ENCODE measurements around the gene RNF38. TPM values are rescaled to one million over a fixed set of nuclear protein-coding genes. Genes with fewer than 3 reads are reported as not detected.

RNF38 gene
- polyA plus RNA-seq, 1 of the 3 experiments (the other 2 are of a cell fraction), result 9.5 TPM

DNA sequence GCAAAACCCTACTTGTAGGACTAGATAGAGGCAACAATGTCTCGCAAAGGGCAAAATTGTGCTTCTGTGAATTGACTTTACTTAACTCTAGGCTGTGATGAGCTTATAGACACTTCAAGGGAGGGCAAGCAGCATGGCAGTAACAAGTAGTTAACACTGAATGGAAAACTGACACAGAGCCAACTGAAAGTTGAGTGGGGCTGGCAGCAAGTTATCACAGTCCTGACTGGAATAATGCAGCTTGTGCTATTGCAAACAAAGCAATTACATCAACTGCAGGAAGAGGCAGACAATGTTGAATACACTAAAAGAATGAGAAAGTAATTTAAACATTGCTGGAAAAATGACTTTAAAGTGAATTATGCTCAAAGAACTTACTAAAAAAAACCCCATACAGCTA lies 62.2 kb downstream of the RNF38 start:
- H3K36me3 ChIP-seq (replicated peaks in 1 of 2; ENCODE audit: control insufficient read depth in 1 of 2, insufficient read depth in 2 of 2, low read length in 1 of 2), result peaks cover 68 to 69% of the 10 kb centered on the region in 2 experiments
- POLR2A ChIA-PET, result no interaction called here
- no peak for DNase-seq

DNA sequence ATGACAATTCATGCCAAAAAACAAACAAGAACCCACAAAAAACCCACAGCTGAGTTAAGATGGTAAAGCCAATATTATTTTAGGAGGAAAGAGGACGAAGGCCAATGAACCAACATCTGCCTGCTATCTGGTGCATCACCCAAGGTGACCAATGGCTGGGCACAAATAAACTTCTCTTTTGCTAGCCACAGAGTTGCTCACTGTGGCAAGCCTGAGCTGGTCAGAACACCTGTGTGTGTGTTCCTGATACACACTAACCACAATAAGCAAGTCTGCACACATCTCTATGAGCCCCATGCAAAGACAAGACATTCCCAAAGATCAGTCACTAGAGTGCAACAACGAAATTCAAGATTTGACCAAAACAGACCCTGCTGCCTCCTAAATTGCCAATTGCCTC lies 63.1 kb downstream of the RNF38 start:
- Histone ChIP-seq H4K20me1 (ENCODE audit: insufficient read depth) (no peaks in the 10 kb centered on the region), H3K4me1 (ENCODE audit: control insufficient read depth in 1 of 2, insufficient read depth in 2 of 2, low read depth in 1 of 2, low read length in 1 of 2) (no peaks in the 10 kb centered on the region), H3K27ac (ENCODE audit: low read depth in 2 of 2, low read length in 1 of 2) (no peak overlapping the region), H3K9me3 (no peaks in the 10 kb centered on the region), H3F3A (replicated peaks; ENCODE audit: insufficient read depth) (peaks cover 20% of the 10 kb centered on the region), H3K9me2 (no peaks in the 10 kb centered on the region), H3K79me2 (ENCODE audit: insufficient read depth) (no peaks in the 10 kb centered on the region), H3K9ac (no peak overlapping the region), H3K36me3 (replicated peaks in 1 of 2; ENCODE audit: control insufficient read depth in 1 of 2, insufficient read depth in 2 of 2, low read length in 1 of 2) (peaks cover 59 to 61% of the 10 kb centered on the region in 2 experiments), H3K27me3 (ENCODE audit: insufficient read depth) (no peaks in the 10 kb centered on the region), H3K4me3 (ENCODE audit: low read depth in 2 of 2, low read length in 1 of 2) (no peak overlapping the region), H3K4me2 (no peak overlapping the region), H2AFZ (ENCODE audit: low read depth) (no peak overlapping the region)
- no peak for DNase-seq
- ChIA-PET POLR2A (no interaction called here), CTCF (interaction anchor here (1.3 to 5.1 kb wide), 2 partner anchors 9 to 70 kb away, joined by 3 to 38 read pairs; no protein-coding TSS in a partner anchor)
- TF ChIP-seq MXI1 (IDR thresholded peaks at IDR 0.05; ENCODE audit: low read depth, low read length) (no peak), GABPA (IDR thresholded peaks at IDR 0.05; ENCODE audit: low read depth) (no peak), RXRA (IDR thresholded peaks at IDR 0.05; ENCODE audit: borderline replicate concordance, low read depth) (no peak), FOXJ3 (CRISPR knock-in tag; IDR thresholded peaks at IDR 0.05) (no peak), CHD2 (IDR thresholded peaks at IDR 0.05; ENCODE audit: low read length, partially characterized antibody) (no peak), RAD21 (IDR thresholded peaks at IDR 0.05; ENCODE audit: low read length) (no peak), FOXM1 (IDR thresholded peaks at IDR 0.05; ENCODE audit: low read depth) (no peak), GATA2 (CRISPR knock-in tag; IDR thresholded peaks at IDR 0.05) (no peak), TCF12 (IDR thresholded peaks at IDR 0.05) (no peak), EP300 (IDR thresholded peaks at IDR 0.05; ENCODE audit: borderline replicate concordance in 1 of 2, low read depth in 1 of 2, low read length in 1 of 2) (no peak), TEAD4 (IDR thresholded peaks at IDR 0.05; ENCODE audit: borderline replicate concordance, insufficient read depth) (no peak), TAF1 (IDR thresholded peaks at IDR 0.05; ENCODE audit: borderline replicate concordance, low read depth, low read length) (no peak), MEF2A (IDR thresholded peaks at IDR 0.05; ENCODE audit: borderline replicate concordance, low read depth) (no peak), SMC3 (IDR thresholded peaks at IDR 0.05; ENCODE audit: low read depth, low read length) (no peak), NRF1 (IDR thresholded peaks at IDR 0.05; ENCODE audit: low read depth, low read length) (no peak)
- TF ChIP-seq, protein P1, sequence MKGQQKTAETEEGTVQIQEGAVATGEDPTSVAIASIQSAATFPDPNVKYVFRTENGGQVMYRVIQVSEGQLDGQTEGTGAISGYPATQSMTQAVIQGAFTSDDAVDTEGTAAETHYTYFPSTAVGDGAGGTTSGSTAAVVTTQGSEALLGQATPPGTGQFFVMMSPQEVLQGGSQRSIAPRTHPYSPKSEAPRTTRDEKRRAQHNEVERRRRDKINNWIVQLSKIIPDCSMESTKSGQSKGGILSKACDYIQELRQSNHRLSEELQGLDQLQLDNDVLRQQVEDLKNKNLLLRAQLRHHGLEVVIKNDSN (IDR thresholded peaks at IDR 0.05; ENCODE audit: borderline replicate concordance, low read depth), result no peak
- TF ChIP-seq, protein P2, sequence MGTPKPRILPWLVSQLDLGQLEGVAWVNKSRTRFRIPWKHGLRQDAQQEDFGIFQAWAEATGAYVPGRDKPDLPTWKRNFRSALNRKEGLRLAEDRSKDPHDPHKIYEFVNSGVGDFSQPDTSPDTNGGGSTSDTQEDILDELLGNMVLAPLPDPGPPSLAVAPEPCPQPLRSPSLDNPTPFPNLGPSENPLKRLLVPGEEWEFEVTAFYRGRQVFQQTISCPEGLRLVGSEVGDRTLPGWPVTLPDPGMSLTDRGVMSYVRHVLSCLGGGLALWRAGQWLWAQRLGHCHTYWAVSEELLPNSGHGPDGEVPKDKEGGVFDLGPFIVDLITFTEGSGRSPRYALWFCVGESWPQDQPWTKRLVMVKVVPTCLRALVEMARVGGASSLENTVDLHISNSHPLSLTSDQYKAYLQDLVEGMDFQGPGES (IDR thresholded peaks at IDR 0.05; ENCODE audit: low read depth, low read length), result no peak
- TF ChIP-seq, protein P3, sequence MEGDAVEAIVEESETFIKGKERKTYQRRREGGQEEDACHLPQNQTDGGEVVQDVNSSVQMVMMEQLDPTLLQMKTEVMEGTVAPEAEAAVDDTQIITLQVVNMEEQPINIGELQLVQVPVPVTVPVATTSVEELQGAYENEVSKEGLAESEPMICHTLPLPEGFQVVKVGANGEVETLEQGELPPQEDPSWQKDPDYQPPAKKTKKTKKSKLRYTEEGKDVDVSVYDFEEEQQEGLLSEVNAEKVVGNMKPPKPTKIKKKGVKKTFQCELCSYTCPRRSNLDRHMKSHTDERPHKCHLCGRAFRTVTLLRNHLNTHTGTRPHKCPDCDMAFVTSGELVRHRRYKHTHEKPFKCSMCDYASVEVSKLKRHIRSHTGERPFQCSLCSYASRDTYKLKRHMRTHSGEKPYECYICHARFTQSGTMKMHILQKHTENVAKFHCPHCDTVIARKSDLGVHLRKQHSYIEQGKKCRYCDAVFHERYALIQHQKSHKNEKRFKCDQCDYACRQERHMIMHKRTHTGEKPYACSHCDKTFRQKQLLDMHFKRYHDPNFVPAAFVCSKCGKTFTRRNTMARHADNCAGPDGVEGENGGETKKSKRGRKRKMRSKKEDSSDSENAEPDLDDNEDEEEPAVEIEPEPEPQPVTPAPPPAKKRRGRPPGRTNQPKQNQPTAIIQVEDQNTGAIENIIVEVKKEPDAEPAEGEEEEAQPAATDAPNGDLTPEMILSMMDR (IDR thresholded peaks at IDR 0.05), result no peak
- 100% methylated on average over 2 of the region's 2 CpGs for WGBS (ENCODE audit: low lambda C conversion rate)

More for the DNA sequence above, 62.2 kb downstream of the RNF38 start:
- H3K4me1 ChIP-seq (ENCODE audit: control insufficient read depth in 1 of 2, insufficient read depth in 2 of 2, low read depth in 1 of 2, low read length in 1 of 2), result no peaks in the 10 kb centered on the region
- no peak overlapping the region for H2AFZ ChIP-seq (ENCODE audit: low read depth)
- no peaks in the 10 kb centered on the region for H4K20me1 ChIP-seq (ENCODE audit: insufficient read depth)
- H3K27ac ChIP-seq (ENCODE audit: low read depth in 2 of 2, low read length in 1 of 2), result no peak overlapping the region; a peak in 1 of 4 replicates
- H3K4me3 ChIP-seq (ENCODE audit: low read depth in 2 of 2, low read length in 1 of 2), result no peak overlapping the region
- TF ChIP-seq TEAD4 (IDR thresholded peaks at IDR 0.05; ENCODE audit: borderline replicate concordance, insufficient read depth) (no peak), EZH2phosphoT487 (IDR thresholded peaks at IDR 0.05; ENCODE audit: borderline replicate concordance, low read depth) (no peak)
- H3K9me2 ChIP-seq, result no peaks in the 10 kb centered on the region
- no peaks in the 10 kb centered on the region for H3K9me3 ChIP-seq
- peaks cover 13% of the 10 kb centered on the region for H3F3A ChIP-seq (replicated peaks; ENCODE audit: insufficient read depth)
- H3K9ac ChIP-seq, result no peak overlapping the region
- no peaks in the 10 kb centered on the region for H3K27me3 ChIP-seq (ENCODE audit: insufficient read depth)
- WGBS (ENCODE audit: low lambda C conversion rate), result 100% methylated on average over 1 of the region's 1 CpG
- H3K4me2 ChIP-seq, result no peak overlapping the region
- CTCF ChIA-PET, result interaction anchor here (1.3 to 5.1 kb wide), 3 partner anchors 10 to 69 kb away, joined by 3 to 38 read pairs (median 3); no protein-coding TSS in a partner anchor
- H3K79me2 ChIP-seq (ENCODE audit: insufficient read depth), result no peaks in the 10 kb centered on the region
